HepG2 (cell line): ENCODE measurements around the gene LMAN2. TPM values are rescaled to one million over a fixed set of nuclear protein-coding genes. Genes with fewer than 3 reads are reported as not detected.

ENCODE experiments used
- ADNP ChIP-seq: sonication (generic); formaldehyde crosslinking; IDR thresholded peaks from 2 replicates; pipeline ENCODE4 v1.4.0; 2020; ENCODE audit warnings: missing genetic modification reagents
- AKAP8 ChIP-seq: sonication (generic); formaldehyde crosslinking; IDR thresholded peaks from 2 replicates; pipeline ENCODE4 v1.5.1; 2020; ENCODE audit warnings: mild to moderate bottlenecking, missing genetic modification reagents
- ARNT2 ChIP-seq: sonication (generic); formaldehyde crosslinking; IDR thresholded peaks from 2 replicates; pipeline ENCODE4 v1.8.0; 2022; ENCODE audit warnings: mild to moderate bottlenecking, low read depth, missing genetic modification reagents, moderate library complexity
- BHLHE40 ChIP-seq: IDR thresholded peaks from 2 replicates; pipeline ENCODE4 v1.6.1; 2011; ENCODE audit warnings: low read length, improper control_type of control experiment
- HOXA3 ChIP-seq: sonication (generic); formaldehyde crosslinking; IDR thresholded peaks from 2 replicates; pipeline ENCODE4 v1.5.0; 2020; ENCODE audit warnings: missing genetic modification reagents
- IKZF5 ChIP-seq: IDR thresholded peaks from 2 replicates; pipeline ENCODE4 v1.6.1; 2018; ENCODE audit warnings: missing genetic modification reagents, mild to moderate bottlenecking, missing compliant biosample characterization
- POGZ ChIP-seq: sonication (generic); formaldehyde crosslinking; IDR thresholded peaks from 2 replicates; pipeline ENCODE4 v1.4.0; 2020; ENCODE audit warnings: mild to moderate bottlenecking, missing genetic modification reagents
- POLR2A ChIP-seq, 2 experiments: IDR thresholded peaks; 2 replicates each; pipeline ENCODE4 v1.6.1; 2011; ENCODE audit warnings: low read depth in 2 of 2, low read length in 2 of 2, mild to moderate bottlenecking in 1 of 2, moderate library complexity in 1 of 2; ENCODE audit not compliant: insufficient read depth in 1 of 2
- TBP ChIP-seq: sonication (generic); formaldehyde crosslinking; IDR thresholded peaks from 2 replicates; pipeline ENCODE4 v1.5.0; 2020; ENCODE audit warnings: missing genetic modification reagents
- TOPORS ChIP-seq: sonication (generic); formaldehyde crosslinking; IDR thresholded peaks from 2 replicates; pipeline ENCODE4 v1.8.0; 2023; ENCODE audit warnings: mild to moderate bottlenecking, missing genetic modification reagents
- ZNF282 ChIP-seq: fragments of 450-650 bp; IDR thresholded peaks from 2 replicates; pipeline ENCODE4 v1.6.1; 2018; ENCODE audit not compliant: partially characterized antibody
- ZNF530 ChIP-seq: sonication (generic); formaldehyde crosslinking; IDR thresholded peaks from 2 replicates; pipeline ENCODE4 v1.5.0; 2020; ENCODE audit warnings: low read depth, mild to moderate bottlenecking, missing genetic modification reagents
- ZNF672 ChIP-seq: sonication (generic); formaldehyde crosslinking; IDR thresholded peaks from 2 replicates; pipeline ENCODE4 v1.8.1; 2022; ENCODE audit warnings: missing genetic modification reagents
- ZNF773 ChIP-seq: sonication (generic); formaldehyde crosslinking; IDR thresholded peaks from 2 replicates; pipeline ENCODE4 v1.4.0; 2020; ENCODE audit warnings: missing genetic modification reagents, borderline replicate concordance
- ZNF776 ChIP-seq: sonication (generic); formaldehyde crosslinking; IDR thresholded peaks from 2 replicates; pipeline ENCODE4 v1.4.0; 2020; ENCODE audit warnings: mild to moderate bottlenecking, missing genetic modification reagents
- ZNF777 ChIP-seq: sonication (generic); formaldehyde crosslinking; IDR thresholded peaks from 2 replicates; pipeline ENCODE4 v1.4.0; 2020; ENCODE audit warnings: missing genetic modification reagents
- ZZZ3 ChIP-seq: sonication (generic); formaldehyde crosslinking; IDR thresholded peaks from 2 replicates; pipeline ENCODE4 v1.4.0; 2020; ENCODE audit warnings: missing genetic modification reagents, mild to moderate bottlenecking, borderline replicate concordance
- polyA plus RNA-seq, 8 experiments: library from polyadenylated mRNA; depleted of rRNA in 3 of 8; stranded (reverse) in 7 of 8; unstranded in 1 of 8; fragments of >200 nt; fragmentation: Illumina TruSeq in 4 of 8; extraction: Trizol in 4 of 8; gene quantifications; 2 replicates each; pipeline versions ENCODE4 v1.2.1 to v1.2.3, GENCODE V29; 2011 to 2016; ENCODE audit warnings: low read depth in 4 of 8, missing spikeins in 1 of 8, mixed read lengths in 1 of 8; ENCODE audit not compliant: insufficient read depth in 1 of 8
- total RNA-seq, 5 experiments: library from RNA; depleted of rRNA; stranded (reverse); fragments of >200 nt; fragmentation: Illumina TruSeq; extraction: Trizol; gene quantifications; 2 replicates each; pipeline ENCODE4 v1.2.3, GENCODE V29; 2016; ENCODE audit warnings: low read depth in 1 of 5
- TF ChIP-seq, protein P1 (sequence below): sonication (generic); formaldehyde crosslinking; IDR thresholded peaks from 2 replicates; pipeline ENCODE4 v1.9.0; 2021; ENCODE audit warnings: missing genetic modification reagents, mild to moderate bottlenecking, borderline replicate concordance
- TF ChIP-seq, protein P2 (sequence below): sonication (generic); formaldehyde crosslinking; IDR thresholded peaks from 2 replicates; pipeline ENCODE4 v1.4.0; 2020; ENCODE audit warnings: missing genetic modification reagents
- TF ChIP-seq, protein P3 (sequence below): sonication (generic); formaldehyde crosslinking; IDR thresholded peaks from 2 replicates; pipeline ENCODE4 v1.8.0; 2022; ENCODE audit warnings: missing genetic modification reagents, mild to moderate bottlenecking, borderline replicate concordance

The LMAN2 gene
- total and polyA plus RNA-seq, 2 of the 13 experiments (the other 11 are each of a cell fraction or from before 2014, with no cell fraction given) = 191 to 197 TPM

- TF ChIP-seq ADNP = no peak
- TF ChIP-seq TOPORS (CRISPR knock-in tag) = no peak
- TF ChIP-seq, protein P1, sequence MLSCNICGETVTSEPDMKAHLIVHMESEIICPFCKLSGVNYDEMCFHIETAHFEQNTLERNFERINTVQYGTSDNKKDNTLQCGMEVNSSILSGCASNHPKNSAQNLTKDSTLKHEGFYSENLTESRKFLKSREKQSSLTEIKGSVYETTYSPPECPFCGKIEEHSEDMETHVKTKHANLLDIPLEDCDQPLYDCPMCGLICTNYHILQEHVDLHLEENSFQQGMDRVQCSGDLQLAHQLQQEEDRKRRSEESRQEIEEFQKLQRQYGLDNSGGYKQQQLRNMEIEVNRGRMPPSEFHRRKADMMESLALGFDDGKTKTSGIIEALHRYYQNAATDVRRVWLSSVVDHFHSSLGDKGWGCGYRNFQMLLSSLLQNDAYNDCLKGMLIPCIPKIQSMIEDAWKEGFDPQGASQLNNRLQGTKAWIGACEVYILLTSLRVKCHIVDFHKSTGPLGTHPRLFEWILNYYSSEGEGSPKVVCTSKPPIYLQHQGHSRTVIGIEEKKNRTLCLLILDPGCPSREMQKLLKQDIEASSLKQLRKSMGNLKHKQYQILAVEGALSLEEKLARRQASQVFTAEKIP (CRISPR knock-in tag) = no peak
- peak; percentile 70 for TF ChIP-seq ARNT2 (CRISPR knock-in tag)
- no peak for TF ChIP-seq ZNF530 (CRISPR knock-in tag)
- TF ChIP-seq BHLHE40 = peak; percentile 54
- no peak for TF ChIP-seq ZNF776 (CRISPR knock-in tag)
- TF ChIP-seq ZNF672 (CRISPR knock-in tag) = no peak
- TF ChIP-seq ZNF777 (CRISPR knock-in tag) = 0 out of 2 replicates have a peak, but pooled peaks have one; percentile 29
- TF ChIP-seq, protein P2, sequence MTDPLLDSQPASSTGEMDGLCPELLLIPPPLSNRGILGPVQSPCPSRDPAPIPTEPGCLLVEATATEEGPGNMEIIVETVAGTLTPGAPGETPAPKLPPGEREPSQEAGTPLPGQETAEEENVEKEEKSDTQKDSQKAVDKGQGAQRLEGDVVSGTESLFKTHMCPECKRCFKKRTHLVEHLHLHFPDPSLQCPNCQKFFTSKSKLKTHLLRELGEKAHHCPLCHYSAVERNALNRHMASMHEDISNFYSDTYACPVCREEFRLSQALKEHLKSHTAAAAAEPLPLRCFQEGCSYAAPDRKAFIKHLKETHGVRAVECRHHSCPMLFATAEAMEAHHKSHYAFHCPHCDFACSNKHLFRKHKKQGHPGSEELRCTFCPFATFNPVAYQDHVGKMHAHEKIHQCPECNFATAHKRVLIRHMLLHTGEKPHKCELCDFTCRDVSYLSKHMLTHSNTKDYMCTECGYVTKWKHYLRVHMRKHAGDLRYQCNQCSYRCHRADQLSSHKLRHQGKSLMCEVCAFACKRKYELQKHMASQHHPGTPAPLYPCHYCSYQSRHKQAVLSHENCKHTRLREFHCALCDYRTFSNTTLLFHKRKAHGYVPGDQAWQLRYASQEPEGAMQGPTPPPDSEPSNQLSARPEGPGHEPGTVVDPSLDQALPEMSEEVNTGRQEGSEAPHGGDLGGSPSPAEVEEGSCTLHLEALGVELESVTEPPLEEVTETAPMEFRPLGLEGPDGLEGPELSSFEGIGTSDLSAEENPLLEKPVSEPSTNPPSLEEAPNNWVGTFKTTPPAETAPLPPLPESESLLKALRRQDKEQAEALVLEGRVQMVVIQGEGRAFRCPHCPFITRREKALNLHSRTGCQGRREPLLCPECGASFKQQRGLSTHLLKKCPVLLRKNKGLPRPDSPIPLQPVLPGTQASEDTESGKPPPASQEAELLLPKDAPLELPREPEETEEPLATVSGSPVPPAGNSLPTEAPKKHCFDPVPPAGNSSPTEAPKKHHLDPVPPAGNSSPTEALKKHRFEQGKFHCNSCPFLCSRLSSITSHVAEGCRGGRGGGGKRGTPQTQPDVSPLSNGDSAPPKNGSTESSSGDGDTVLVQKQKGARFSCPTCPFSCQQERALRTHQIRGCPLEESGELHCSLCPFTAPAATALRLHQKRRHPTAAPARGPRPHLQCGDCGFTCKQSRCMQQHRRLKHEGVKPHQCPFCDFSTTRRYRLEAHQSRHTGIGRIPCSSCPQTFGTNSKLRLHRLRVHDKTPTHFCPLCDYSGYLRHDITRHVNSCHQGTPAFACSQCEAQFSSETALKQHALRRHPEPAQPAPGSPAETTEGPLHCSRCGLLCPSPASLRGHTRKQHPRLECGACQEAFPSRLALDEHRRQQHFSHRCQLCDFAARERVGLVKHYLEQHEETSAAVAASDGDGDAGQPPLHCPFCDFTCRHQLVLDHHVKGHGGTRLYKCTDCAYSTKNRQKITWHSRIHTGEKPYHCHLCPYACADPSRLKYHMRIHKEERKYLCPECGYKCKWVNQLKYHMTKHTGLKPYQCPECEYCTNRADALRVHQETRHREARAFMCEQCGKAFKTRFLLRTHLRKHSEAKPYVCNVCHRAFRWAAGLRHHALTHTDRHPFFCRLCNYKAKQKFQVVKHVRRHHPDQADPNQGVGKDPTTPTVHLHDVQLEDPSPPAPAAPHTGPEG (CRISPR knock-in tag) = peak; percentile 91
- no peak for TF ChIP-seq POGZ (CRISPR knock-in tag)
- 0 out of 2 replicates have a peak, but pooled peaks have one; percentile 30 for TF ChIP-seq ZNF773
- peak in 1 of 2 experiments; percentile 92; a peak in 2 of 4 replicates for TF ChIP-seq POLR2A (IDR thresholded peaks at IDR 0.05; ENCODE audit: insufficient read depth in 1 of 2, low read depth in 2 of 2, low read length in 2 of 2)
- TF ChIP-seq HOXA3 (CRISPR knock-in tag) = peak; percentile 59; the same call in 1 of the 2 replicates
- TF ChIP-seq ZZZ3 (CRISPR knock-in tag) = no peak
- TF ChIP-seq AKAP8 (CRISPR knock-in tag) = peak; percentile 62
- no peak for TF ChIP-seq TBP (CRISPR knock-in tag)
- TF ChIP-seq IKZF5 (CRISPR knock-in tag) = peak; percentile 72; the same call in 1 of the 2 replicates
- TF ChIP-seq, protein P3, sequence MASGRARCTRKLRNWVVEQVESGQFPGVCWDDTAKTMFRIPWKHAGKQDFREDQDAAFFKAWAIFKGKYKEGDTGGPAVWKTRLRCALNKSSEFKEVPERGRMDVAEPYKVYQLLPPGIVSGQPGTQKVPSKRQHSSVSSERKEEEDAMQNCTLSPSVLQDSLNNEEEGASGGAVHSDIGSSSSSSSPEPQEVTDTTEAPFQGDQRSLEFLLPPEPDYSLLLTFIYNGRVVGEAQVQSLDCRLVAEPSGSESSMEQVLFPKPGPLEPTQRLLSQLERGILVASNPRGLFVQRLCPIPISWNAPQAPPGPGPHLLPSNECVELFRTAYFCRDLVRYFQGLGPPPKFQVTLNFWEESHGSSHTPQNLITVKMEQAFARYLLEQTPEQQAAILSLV (CRISPR knock-in tag) = 0 out of 2 replicates have a peak, but pooled peaks have one; percentile 32
- TF ChIP-seq ZNF282 = no peak
Observed at GRCh38 chr5:177378884-177379883, 27.7 kb upstream of the LMAN2 start (continued).
